ENCODE results near the gene HNRNPH1.

HNRNPH1 gene

DNA sequence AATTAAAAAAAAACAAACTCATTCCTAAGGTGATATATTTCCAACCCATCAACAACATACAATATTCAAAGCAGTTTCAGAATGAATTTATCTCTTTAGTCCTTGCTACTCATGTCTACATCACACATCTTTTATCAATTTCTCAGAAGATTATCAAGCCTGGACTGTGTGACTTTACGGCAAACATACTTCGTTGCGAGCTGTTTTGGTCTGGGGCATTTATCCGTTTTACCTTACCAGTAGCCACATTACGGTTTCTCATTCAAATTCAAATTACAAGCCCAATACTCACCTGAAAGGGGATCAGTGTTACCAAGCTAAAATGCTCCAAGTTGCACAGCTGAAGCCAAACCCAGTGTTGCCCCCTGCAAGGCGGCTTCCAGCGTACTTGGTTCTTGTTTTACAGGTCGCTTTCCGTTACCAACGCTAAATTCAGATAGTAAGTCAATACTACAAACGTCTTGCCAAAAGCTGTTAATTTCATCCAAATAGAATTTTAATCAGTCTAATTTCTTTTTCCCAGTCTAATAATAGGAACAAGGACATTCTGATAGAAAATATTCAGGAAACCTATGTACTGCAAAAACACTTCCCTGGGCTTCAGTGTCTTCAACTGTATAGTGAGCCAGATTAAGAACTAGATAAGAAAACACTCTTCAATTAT, 1.8 kb downstream of the HNRNPH1 start:
- DNase-seq = no peak

GRCh38 chr5:179620703-179621350, 2.6 kb downstream of the HNRNPH1 start:
- peak; percentile 37 for DNase-seq

DNA sequence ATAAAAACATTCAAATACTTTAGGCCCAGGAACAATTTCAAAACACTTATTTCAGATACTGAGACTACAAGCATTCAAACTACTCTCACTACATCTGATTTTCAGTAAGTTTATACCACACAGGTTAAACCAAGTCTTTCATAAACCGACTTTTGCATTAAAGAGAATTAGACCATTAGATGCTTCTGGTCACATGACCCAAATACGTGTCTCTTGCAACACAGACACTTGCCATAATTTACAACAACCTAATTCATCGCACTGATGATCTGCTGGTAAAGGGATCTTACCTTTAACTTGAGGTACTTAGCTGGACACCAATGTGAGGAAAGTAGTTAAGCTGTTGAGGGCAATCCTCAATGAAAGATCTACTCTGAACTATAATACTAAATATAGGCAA, 3.2 kb downstream of the HNRNPH1 start:
- peak; percentile 38 for DNase-seq

DNA sequence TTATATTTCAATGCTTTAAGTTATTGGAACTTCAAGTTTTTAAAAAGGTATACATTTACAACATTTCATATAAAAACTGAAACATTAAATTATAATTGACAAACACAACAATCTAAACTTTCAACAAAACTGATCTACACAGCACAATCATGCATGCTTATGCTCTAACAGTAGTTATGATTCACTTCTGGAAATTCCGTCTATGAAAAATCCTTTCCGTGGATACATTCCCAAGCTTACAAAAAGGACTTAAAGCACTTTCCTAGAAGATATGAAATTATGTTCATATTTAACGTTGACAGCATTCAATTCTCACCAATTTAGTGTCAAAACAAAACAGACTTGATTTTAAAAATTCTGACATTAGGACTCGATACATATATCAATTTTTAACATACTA, 3.7 kb downstream of the HNRNPH1 start:
- no peak for DNase-seq

DNA sequence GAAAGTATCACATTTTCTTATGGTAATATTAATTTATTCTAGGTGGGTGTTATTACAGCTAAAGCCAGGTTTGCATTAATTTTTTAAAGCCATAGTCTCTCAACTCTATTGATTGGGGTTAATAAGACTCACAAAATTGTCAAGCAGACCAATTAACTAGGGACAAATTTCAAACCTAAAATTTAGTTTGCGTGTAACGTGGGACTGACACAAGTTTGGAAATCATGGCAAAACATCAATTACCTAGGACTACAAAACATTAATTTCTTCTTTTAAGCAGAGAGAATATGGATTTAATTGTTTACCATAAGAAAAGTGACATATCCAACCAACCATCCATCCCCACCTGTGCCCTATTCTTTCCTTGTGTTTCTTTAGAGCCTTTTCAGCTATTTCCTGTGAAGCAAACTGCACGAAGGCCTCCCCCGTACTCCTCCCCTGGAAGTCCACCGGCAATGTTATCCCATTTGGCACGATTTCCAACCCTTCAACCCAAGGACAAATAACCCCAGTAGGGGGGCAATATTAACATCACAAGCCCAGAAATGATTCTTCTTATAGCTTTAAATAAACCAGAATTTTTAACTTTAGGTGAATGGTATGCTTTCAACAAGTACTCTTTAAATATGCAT, 4.4 kb downstream of the HNRNPH1 start:
- no peak for DNase-seq

DNA sequence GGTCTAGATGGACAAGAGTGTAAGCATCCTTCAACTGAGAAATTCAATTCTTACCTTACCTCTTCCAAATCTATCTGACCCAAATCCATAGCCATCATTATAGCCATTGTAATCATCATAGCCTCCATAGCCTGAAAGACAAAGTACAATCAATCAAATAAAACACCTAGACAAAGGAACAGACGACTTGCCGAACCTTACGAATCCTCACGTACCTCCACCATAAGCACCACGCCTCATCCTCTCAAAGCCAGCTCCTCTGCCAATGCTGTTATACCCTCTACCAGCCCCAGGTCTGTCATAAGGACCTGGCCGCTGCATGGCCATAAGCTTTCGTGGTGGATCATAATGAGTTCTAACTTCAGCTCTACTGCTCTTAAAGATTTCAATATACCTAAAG, 5.5 kb downstream of the HNRNPH1 start:
- no peak for DNase-seq

DNA sequence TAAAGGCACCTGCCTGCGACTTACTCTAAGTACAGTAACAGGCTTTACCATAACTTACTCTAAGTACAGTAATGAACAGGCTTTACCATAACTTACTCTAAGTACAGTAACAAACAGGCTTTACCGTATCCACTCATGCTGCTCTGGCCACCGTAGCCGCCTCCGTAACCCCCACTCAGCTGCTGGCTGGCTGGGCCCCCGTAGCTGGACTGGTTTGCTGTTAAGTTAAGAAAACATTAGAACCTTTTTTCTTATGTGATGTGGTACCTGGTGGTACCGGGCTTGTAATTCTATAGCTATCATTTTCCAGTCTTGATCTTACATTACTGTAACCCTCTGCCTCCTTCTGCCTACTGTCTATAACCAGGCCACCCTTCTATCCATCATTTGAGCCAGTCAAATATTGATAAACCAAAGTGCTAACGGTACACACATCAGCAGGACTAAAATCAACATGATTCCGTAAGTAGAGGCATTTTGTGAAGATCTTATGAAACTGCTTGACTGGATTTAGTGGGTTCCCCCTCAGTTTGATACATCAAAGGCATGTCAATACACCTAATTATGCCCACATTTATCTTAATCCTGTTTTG, 7.4 kb downstream of the HNRNPH1 start:
- no peak for DNase-seq

- no peak for DNase-seq
Measured at GRCh38 chr5:179615203-179615602, 8.3 kb downstream of the HNRNPH1 start.

DNA sequence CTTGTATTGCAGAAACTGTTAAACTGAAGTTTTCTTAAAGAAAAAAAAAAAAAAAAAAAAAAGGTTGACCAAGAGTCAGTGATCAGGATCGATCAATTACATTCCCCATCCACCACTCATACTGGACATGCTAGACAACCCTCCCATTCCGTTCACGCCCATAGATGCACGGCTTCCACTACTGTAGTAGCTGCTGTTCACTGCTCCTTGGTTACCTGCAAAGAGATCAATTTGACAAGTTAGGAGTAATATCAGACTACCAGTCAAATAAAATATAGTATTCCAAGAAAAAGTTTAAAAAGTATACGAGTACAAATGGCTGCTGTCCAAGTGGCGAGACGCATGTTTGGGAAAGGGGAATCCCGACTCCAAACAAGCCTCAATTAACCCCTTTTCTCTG, 8.7 kb downstream of the HNRNPH1 start:
- DNase-seq = no peak

- DNase-seq = no peak
Measured at GRCh38 chr5:179613460-179614071, 9.9 kb downstream of the HNRNPH1 start.

DNA sequence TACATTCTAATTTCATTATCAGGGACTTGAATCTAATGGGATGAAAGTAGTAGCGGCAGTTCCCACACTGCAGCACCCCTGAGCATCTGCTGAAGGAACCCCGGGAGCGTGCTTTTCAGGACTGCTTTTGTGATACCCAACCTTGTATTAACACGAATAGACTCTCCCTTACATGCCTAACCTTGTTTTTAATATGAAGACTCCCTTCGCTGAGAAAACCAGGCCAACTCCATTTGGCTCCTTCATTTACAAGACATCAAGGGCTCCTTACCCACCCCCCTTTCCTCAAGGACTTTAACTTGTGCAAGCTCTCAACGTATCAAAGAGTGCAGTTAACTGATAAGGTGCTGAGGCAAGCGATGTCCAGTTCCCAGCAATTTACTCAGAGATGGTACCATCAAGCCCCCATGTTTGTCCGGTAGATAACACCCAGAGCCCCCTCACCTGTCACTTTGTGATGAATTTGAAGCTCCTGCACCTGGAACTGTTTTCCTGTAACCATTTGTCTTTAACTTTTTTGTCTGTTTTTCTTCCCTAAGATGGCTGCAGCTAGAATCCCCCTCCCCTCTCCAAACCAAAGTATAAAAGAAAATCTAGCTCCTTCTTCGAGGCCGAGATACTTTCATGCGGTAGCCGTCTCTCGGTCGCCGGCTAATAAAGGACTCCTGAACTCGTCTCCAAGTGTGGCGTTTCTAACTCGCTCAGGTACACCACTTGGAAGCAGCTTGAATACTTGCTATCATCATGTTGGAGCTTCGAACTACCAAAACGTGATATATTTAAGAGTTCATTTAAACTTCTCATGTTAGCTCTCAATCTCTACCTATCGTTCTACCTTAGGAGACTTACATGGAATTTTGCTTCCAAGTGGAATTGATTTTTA, 10.7 kb downstream of the HNRNPH1 start:
- peak; percentile 64 for DNase-seq

- peak; percentile 27 for DNase-seq
Measured at GRCh38 chr5:179610903-179611265, 12.6 kb downstream of the HNRNPH1 start.

DNA sequence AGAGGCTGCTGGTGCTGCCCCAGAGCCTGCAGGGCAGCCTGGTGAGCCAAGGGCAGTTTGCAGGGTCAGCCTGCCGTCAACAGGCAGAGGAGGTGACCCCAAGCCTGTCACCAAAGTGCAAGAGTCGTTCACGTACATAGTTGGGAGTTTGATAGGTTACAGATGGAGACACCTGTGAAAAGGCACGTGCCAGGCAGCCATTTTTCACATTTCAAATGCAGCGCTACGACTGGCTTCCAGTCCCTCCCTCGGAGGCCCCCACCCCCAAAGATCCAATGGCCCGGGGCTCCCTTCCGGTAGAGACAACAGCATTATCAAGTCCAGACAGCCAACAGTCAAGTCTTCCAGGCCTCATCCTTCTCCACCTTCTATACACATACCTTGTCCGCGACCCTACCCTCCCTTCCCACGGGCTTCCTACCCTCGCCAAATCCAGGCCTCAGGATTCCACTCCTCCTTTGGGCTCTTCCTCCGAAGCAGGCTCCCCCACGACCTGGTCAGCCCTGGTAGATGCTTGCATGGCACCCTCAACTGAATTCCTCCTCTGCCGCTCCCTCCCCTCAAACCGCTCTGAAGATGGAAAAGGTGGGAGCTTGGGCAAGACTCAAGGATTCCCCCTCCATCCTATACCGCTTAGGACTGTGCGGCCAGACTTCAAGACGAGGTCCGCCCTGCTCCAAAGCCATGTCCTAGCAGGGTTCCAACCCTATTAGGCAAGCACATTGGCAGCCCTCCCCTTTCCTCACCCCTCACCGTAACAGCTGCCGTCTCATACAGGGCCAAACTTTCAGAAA, 13.2 kb downstream of the HNRNPH1 start:
- DNase-seq = no peak

- DNase-seq = no peak
Measured at GRCh38 chr5:179609834-179610108, 13.7 kb downstream of the HNRNPH1 start.

DNA sequence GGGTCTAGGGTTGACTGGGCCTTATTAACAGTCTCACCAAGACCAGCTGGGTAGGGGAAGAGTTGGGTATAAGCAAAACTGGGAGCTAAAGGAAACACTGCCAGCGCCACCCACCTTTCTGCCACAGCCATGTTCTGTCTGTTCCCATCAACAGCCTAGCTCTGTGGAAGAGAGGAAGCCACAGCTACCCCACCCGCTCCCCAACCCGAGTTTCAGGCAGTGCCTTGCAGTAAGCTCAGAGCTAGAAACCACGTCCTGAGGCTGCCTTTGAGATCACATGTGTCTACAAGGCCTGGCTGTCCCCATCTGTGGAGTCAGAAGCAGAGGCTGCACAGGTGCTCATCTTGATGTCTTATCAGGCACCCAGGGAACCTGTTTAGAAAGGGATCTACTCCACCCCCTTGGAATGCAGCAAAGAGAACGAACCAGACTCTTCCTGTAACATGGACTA, 15.3 kb downstream of the HNRNPH1 start:
- peak; percentile 80 for DNase-seq

- DNase-seq = peak; percentile 37
Measured at GRCh38 chr5:179607160-179607931, 16.1 kb downstream of the HNRNPH1 start.

DNA sequence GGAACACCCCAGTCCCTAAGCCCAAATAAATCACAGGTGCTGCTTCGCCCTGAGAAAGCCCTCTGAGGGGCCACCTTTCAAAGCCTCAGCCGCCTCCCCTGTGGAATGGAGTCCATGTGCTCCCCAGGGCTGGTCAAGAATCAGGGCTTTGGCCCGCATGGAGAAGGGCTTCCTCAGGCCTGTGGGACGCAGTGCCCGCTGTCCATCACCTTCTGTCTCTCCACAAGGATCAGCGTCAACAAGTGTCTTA, 16.6 kb downstream of the HNRNPH1 start:
- DNase-seq = no peak

DNA sequence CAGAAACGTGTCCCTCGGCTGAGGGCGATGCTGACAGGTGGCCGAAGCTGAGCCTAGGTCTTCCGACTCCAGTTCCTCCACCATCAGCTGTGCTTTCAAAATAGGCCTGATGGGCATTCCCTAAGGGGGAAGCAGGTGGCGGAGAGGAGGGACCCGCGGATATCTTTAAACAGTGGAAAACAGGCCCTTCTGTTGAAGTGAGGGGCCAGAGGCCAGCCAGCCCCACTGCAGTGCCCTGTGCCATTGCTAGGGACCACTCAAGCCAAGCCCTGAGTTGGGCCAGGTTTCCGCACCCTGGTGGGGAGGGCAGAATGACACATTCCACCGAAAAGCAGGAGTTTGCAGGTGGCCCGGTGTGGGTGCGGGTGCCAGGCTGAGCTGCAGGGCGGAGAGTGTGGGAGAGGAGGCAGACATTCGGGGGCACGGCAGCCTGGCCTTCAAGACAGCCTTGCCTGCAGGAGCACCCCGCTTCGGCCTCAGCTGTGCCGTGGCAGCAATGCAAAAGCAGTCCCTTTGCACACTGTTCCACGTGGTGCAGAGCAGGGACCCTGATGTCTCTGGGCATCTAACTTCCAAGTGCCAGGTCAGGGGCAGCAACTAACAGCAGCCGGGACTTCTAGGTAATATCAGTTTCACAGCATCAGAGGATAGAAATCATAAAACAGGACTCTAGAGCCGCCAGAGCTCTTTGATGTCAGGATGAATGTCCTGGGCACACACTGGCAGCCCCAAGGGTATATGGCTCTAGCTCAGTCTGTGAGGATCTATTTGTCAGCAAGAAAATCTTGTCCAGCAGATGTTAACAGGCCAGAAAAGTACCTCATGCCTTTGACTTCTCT, 17.2 kb downstream of the HNRNPH1 start:
- DNase-seq = no peak

- no peak for DNase-seq
Measured at GRCh38 chr5:179605026-179605833, 18.2 kb downstream of the HNRNPH1 start.

DNA sequence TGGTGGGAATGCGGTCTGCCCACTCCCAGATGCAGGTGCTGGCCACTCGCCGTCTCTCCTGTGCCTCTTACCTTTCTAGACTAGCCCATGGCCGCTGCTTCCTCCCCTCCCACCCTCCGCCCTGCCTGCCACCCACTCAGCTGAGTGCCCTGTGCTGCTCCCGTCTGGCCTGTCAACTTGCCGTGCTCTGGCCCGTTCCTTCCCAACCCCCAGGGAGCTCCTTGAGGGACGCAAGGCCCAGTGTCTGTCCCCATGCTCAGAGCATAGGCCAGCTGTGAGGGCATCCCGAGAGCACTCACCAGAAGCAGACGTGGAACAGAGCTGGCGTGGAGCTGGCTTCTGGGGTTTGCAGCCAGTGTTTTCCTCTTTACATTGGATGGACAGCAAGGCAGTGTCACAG, 20.2 kb downstream of the HNRNPH1 start:
- DNase-seq = no peak

Measured in hematopoietic multipotent progenitor cell treated with erythropoietin and hydrocortisone succinate and interleukin-3 and kit ligand, for 4 days (in vitro differentiated cells).